Gastrocnemius medialis (tissue), 4 donors: ENCODE data around the gene EPHA1.

Experiments
- POLR2A ChIP-seq, 2 donors: fragments of 450-650 bp; IDR thresholded peaks; one replicate each; pipeline ENCODE4 v1.6.1; 2017; ENCODE audit warnings: antibody characterized with exemption in 2 of 2, mild to moderate bottlenecking in 2 of 2, moderate library complexity in 2 of 2
- TF ChIP-seq, protein P1 (sequence below), 5 experiments: fragments of 450-650 bp in 3 of 5; fragments of 200-600 bp in 2 of 5; sonication (generic) in 2 of 5; IDR thresholded peaks in 4 of 5; conservative IDR thresholded peaks in 1 of 5; 1 replicate in 4 of 5; 2 replicates in 1 of 5; pipeline ENCODE4 v1.5.1; 2016 to 2019; ENCODE audit warnings: antibody characterized with exemption in 5 of 5, mild to moderate bottlenecking in 3 of 5, moderate library complexity in 3 of 5

DNA sequence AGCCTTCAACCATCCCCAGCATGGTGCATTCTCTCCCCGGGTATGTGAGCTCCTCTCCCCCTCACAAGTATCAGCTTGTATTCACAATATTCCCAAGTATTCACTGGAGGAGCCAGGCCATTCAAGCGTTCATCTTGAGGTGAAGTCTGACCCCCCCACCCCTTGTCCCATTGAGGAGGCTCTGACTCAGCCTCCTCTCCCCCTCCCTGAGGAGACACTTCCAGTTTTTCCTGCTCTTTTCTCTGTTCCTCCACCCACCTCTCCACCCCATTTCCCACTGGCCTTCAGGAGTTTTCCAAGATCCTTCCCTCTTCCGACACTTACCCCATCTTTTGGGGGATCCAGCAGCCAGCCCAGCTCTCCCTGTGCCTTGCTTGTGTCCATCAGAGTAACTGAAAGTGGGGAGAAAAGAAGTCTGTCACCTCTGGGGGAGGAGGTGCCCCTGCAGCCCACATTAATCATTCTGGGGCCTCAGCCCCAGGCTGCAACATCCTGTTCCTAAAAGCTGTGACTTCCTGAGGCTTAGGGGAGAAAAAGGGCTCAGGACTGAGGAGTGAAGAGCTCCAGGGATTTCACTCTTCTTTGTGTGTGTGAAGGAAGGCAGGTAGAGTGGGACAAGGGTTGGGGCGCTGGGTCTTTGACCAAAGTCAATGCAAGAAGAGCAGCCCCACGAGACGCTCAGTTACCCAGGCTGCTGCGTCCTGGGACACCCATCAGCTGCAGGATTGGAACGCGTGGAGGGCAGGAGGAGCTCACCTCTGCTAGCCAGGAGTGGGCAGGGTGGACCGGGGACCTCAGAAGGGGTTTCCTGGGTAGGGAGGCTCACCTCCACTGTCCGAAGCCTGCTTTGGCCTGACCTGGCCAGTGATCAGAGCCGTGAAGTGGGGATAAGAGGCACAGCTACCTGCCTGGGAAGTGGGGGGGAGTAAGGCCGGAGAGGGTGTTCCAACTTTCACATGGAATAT is 1.1 kb downstream of the EPHA1 start:
- no peak for TF ChIP-seq POLR2A (IDR thresholded peaks at IDR 0.05)
- TF ChIP-seq, protein P1, sequence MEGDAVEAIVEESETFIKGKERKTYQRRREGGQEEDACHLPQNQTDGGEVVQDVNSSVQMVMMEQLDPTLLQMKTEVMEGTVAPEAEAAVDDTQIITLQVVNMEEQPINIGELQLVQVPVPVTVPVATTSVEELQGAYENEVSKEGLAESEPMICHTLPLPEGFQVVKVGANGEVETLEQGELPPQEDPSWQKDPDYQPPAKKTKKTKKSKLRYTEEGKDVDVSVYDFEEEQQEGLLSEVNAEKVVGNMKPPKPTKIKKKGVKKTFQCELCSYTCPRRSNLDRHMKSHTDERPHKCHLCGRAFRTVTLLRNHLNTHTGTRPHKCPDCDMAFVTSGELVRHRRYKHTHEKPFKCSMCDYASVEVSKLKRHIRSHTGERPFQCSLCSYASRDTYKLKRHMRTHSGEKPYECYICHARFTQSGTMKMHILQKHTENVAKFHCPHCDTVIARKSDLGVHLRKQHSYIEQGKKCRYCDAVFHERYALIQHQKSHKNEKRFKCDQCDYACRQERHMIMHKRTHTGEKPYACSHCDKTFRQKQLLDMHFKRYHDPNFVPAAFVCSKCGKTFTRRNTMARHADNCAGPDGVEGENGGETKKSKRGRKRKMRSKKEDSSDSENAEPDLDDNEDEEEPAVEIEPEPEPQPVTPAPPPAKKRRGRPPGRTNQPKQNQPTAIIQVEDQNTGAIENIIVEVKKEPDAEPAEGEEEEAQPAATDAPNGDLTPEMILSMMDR (IDR thresholded peaks at IDR 0.05 in 4 of 5, conservative IDR thresholded peaks at IDR 0.05 in 1 of 5), result no peak
